GM12801 (cell line): ENCODE results near the gene GANC.

Source experiments
- CTCF ChIP-seq: IDR thresholded peaks from one replicate; pipeline ENCODE4 v1.5.1; 2011; ENCODE audit warnings: control low read depth; ENCODE audit not compliant: insufficient read length; ENCODE audit errors: extremely low read depth

GANC gene

GRCh38 chr15:42385206-42385979, 112.4 kb downstream of the GANC start:
- TF ChIP-seq CTCF = no peak

GRCh38 chr15:42385980-42386700, 113.1 kb downstream of the GANC start:
- no peak for TF ChIP-seq CTCF

GRCh38 chr15:42387603-42388002, 114.6 kb downstream of the GANC start:
- no peak for TF ChIP-seq CTCF

GRCh38 chr15:42392309-42393024, 119.5 kb downstream of the GANC start:
- TF ChIP-seq CTCF = no peak

GRCh38 chr15:42394106-42394505, 121.1 kb downstream of the GANC start:
- no peak for TF ChIP-seq CTCF

GRCh38 chr15:42395838-42396237, 122.8 kb downstream of the GANC start:
- TF ChIP-seq CTCF = no peak
